ENCODE results near the gene KCNMA1. TPM values are rescaled to one million over a fixed set of nuclear protein-coding genes. Genes with fewer than 3 reads are reported as not detected.

KCNMA1 gene
- polyA plus RNA-seq, 6 donors from 2014 or later = not detected

- Mint-ChIP-seq H3K4me3 (peak overlapping the region; percentile 7 to 86 (median 54)), H3K27me3 (no peaks in the 10 kb centered on the region), H3K36me3 (no peaks in the 10 kb centered on the region), H3K4me1 (peaks cover 27 to 67% (median 30%) of the 10 kb centered on the region in 3 donors), H3K27ac (peak overlapping the region in 5 of 6 donors; percentile 55 to 96 (median 84)), H3K9me3 (peaks cover 0 to 6% (median 0%) of the 10 kb centered on the region in 7 donors)
- ATAC-seq (ENCODE audit: low read depth in 2 of 2) (peak; percentile 71 to 81), DNase-seq (peak; percentile 59)
These were observed 755.4 kb downstream of the KCNMA1 start for GRCh38 chr10:76882245-76882644.

- ATAC-seq (ENCODE audit: low read depth in 2 of 2) (peak in 1 of 2 donors; percentile 35), DNase-seq (no peak)
- peak overlapping the region in 7 of 8 donors; percentile 21 to 86 (median 64) for H3K4me3 Mint-ChIP-seq
- no peaks in the 10 kb centered on the region for H3K36me3 Mint-ChIP-seq
- peak overlapping the region in 4 of 6 donors; percentile 69 to 96 (median 89) for H3K27ac Mint-ChIP-seq
- H3K9me3 Mint-ChIP-seq = peaks cover 0 to 6% (median 0%) of the 10 kb centered on the region in 7 donors
- no peaks in the 10 kb centered on the region for H3K27me3 Mint-ChIP-seq
- H3K4me1 Mint-ChIP-seq = peaks cover 27 to 67% (median 30%) of the 10 kb centered on the region in 3 donors
These were observed 756.0 kb downstream of the KCNMA1 start for GRCh38 chr10:76881477-76882220.

- Mint-ChIP-seq H3K4me1 (peaks cover 27 to 64% (median 30%) of the 10 kb centered on the region in 3 donors), H3K9me3 (peaks cover 0 to 6% (median 0%) of the 10 kb centered on the region in 7 donors), H3K4me3 (peak overlapping the region in 4 of 8 donors; percentile 2 to 54 (median 15)), H3K27ac (peak overlapping the region in 2 of 6 donors; percentile 64 to 70), H3K36me3 (no peaks in the 10 kb centered on the region), H3K27me3 (no peaks in the 10 kb centered on the region)
- ATAC-seq (ENCODE audit: low read depth in 2 of 2) (no peak), DNase-seq (no peak)
These were observed 756.7 kb downstream of the KCNMA1 start for GRCh38 chr10:76880931-76881330.

GRCh38 chr10:76879116-76879913 lies 758.3 kb downstream of the KCNMA1 start:
- DNase-seq = no peak
- ATAC-seq (ENCODE audit: low read depth in 2 of 2) = no peak
- H3K4me1 Mint-ChIP-seq = peaks cover 24 to 59% (median 29%) of the 10 kb centered on the region in 3 donors
- peak overlapping the region in 2 of 8 donors; percentile 1 to 78 for H3K4me3 Mint-ChIP-seq
- H3K36me3 Mint-ChIP-seq = no peaks in the 10 kb centered on the region
- H3K9me3 Mint-ChIP-seq = peaks cover 0 to 5% (median 0%) of the 10 kb centered on the region in 7 donors
- H3K27ac Mint-ChIP-seq = peak overlapping the region in 4 of 6 donors; percentile 32 to 71 (median 64)
- H3K27me3 Mint-ChIP-seq = no peaks in the 10 kb centered on the region

GRCh38 chr10:76878514-76878913 lies 759.1 kb downstream of the KCNMA1 start:
- no peak overlapping the region for H3K4me3 Mint-ChIP-seq
- no peak for ATAC-seq (ENCODE audit: low read depth in 2 of 2)
- H3K9me3 Mint-ChIP-seq = no peaks in the 10 kb centered on the region
- H3K27ac Mint-ChIP-seq = no peak overlapping the region
- DNase-seq = no peak
- no peaks in the 10 kb centered on the region for H3K36me3 Mint-ChIP-seq
- H3K4me1 Mint-ChIP-seq = peaks cover 19 to 57% (median 22%) of the 10 kb centered on the region in 3 donors
- peaks cover 0 to 6% (median 0%) of the 10 kb centered on the region in 3 donors for H3K27me3 Mint-ChIP-seq

GRCh38 chr10:76874896-76875295 lies 762.7 kb downstream of the KCNMA1 start:
- Mint-ChIP-seq H3K4me1 (peaks cover 0 to 43% (median 6%) of the 10 kb centered on the region in 3 donors), H3K27me3 (peaks cover 7 to 9% (median 7%) of the 10 kb centered on the region in 3 donors), H3K4me3 (no peak overlapping the region), H3K27ac (no peak overlapping the region), H3K9me3 (peaks cover 0 to 10% (median 2%) of the 10 kb centered on the region in 7 donors), H3K36me3 (no peaks in the 10 kb centered on the region)
- ATAC-seq (ENCODE audit: low read depth in 2 of 2) (no peak), DNase-seq (no peak)

- no peak overlapping the region for H3K27ac Mint-ChIP-seq
- ATAC-seq (ENCODE audit: low read depth in 2 of 2) (no peak), DNase-seq (no peak)
- no peak overlapping the region for H3K4me3 Mint-ChIP-seq
- H3K36me3 Mint-ChIP-seq = no peaks in the 10 kb centered on the region
- peaks cover 7 to 9% (median 7%) of the 10 kb centered on the region in 3 donors for H3K27me3 Mint-ChIP-seq
- peaks cover 0 to 10% (median 3%) of the 10 kb centered on the region in 7 donors for H3K9me3 Mint-ChIP-seq
- peaks cover 0 to 41% (median 6%) of the 10 kb centered on the region in 3 donors for H3K4me1 Mint-ChIP-seq
These were observed 763.4 kb downstream of the KCNMA1 start for GRCh38 chr10:76874176-76874575.

GRCh38 chr10:76871697-76872295 lies 765.8 kb downstream of the KCNMA1 start:
- ATAC-seq (ENCODE audit: low read depth in 2 of 2) (no peak), DNase-seq (no peak)
- Mint-ChIP-seq H3K27me3 (peaks cover 7 to 9% (median 7%) of the 10 kb centered on the region in 3 donors), H3K4me3 (no peak overlapping the region), H3K4me1 (peaks cover 0 to 35% (median 6%) of the 10 kb centered on the region in 3 donors), H3K9me3 (peaks cover 0 to 10% (median 3%) of the 10 kb centered on the region in 7 donors), H3K36me3 (no peaks in the 10 kb centered on the region), H3K27ac (peak overlapping the region in 1 of 6 donors; percentile 33)

- Mint-ChIP-seq H3K9me3 (peaks cover 0 to 10% (median 4%) of the 10 kb centered on the region in 7 donors), H3K27ac (peak overlapping the region in 2 of 6 donors; percentile 64 to 73), H3K36me3 (no peaks in the 10 kb centered on the region), H3K27me3 (peaks cover 7 to 9% (median 7%) of the 10 kb centered on the region in 3 donors), H3K4me1 (peaks cover 0 to 35% (median 6%) of the 10 kb centered on the region in 3 donors), H3K4me3 (peak overlapping the region in 1 of 8 donors; percentile 66)
- no peak for ATAC-seq (ENCODE audit: low read depth in 2 of 2)
- DNase-seq = no peak
These were observed 767.7 kb downstream of the KCNMA1 start for GRCh38 chr10:76869931-76870330.

- Mint-ChIP-seq H3K27me3 (peaks cover 0 to 9% (median 7%) of the 10 kb centered on the region in 3 donors), H3K9me3 (peaks cover 0 to 10% (median 4%) of the 10 kb centered on the region in 7 donors), H3K36me3 (no peaks in the 10 kb centered on the region), H3K4me1 (peaks cover 0 to 28% (median 6%) of the 10 kb centered on the region in 3 donors), H3K4me3 (no peak overlapping the region), H3K27ac (no peak overlapping the region)
- no peak for DNase-seq
- ATAC-seq (ENCODE audit: low read depth in 2 of 2) = no peak
These were observed 769.3 kb downstream of the KCNMA1 start for GRCh38 chr10:76868098-76868977.

- Mint-ChIP-seq H3K4me1 (peaks cover 0 to 20% (median 6%) of the 10 kb centered on the region in 3 donors), H3K27me3 (peaks cover 3 to 9% (median 7%) of the 10 kb centered on the region in 3 donors), H3K9me3 (peaks cover 0 to 10% (median 2%) of the 10 kb centered on the region in 7 donors), H3K36me3 (no peaks in the 10 kb centered on the region), H3K4me3 (no peak overlapping the region), H3K27ac (peak overlapping the region in 2 of 6 donors; percentile 5 to 28)
- DNase-seq (no peak), ATAC-seq (ENCODE audit: low read depth in 2 of 2) (no peak)
These were observed 770.6 kb downstream of the KCNMA1 start for GRCh38 chr10:76866841-76867586.
